ENCODE measurements around the gene RFPL4AL1. TPM values are rescaled to one million over a fixed set of nuclear protein-coding genes. Genes with fewer than 3 reads are reported as not detected.
"Not testable (repeated sequence)": the region's sequence is repeated elsewhere in the genome, so short reads cannot be mapped to it uniquely, and the experiment has no call there.

RFPL4AL1 gene
- total RNA-seq, 3 donors from 2014 or later (not counting 1 experiment from before 2014, with no cell fraction given), result not detected

DNA sequence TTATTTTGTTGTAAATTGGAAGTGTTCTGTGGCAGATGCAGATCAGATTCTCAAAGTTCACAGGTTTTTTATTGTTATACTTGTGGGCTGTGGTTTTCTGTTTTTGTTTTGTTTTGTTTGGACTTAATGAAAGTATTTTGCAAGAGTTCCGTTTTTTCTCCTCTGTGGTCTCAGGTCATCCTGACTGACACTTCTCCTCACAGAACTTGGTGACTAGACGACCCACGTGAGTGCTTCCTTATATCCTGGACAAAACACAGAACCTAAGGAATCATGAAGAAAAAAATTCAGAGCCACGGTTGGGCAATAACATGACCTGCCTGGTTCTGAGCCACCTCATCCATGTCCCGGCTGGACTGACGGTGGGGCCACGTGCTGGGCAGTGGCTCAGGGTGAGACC is 2.5 kb upstream of the RFPL4AL1 start:
- H3K27ac Mint-ChIP-seq, result no peak overlapping the region
- peaks cover 2% of the 10 kb centered on the region in 2 donors for H3K9me3 Mint-ChIP-seq
- intact Hi-C loops (cut with micrococcal nuclease), result no loop called here
- H3K27me3 Mint-ChIP-seq (ENCODE audit: low read depth in 2 of 2), result peaks cover 14 to 23% of the 10 kb centered on the region in 2 donors
- Histone ChIP-seq H3K9me3 (ENCODE audit: control insufficient read depth, insufficient read depth, low read length) (no peaks in the 10 kb centered on the region), H3K4me1 (ENCODE audit: control insufficient read depth, insufficient read depth, low read length) (peaks cover 2% of the 10 kb centered on the region), H3K27ac (ENCODE audit: low read length) (no peak overlapping the region), H3K36me3 (ENCODE audit: control insufficient read depth, insufficient read depth, low read length) (no peaks in the 10 kb centered on the region), H3K27me3 (ENCODE audit: control insufficient read depth, insufficient read depth, low read length) (no peaks in the 10 kb centered on the region), H3K4me3 (ENCODE audit: low read length) (no peak overlapping the region)
- peaks cover 4 to 6% of the 10 kb centered on the region in 2 donors for H3K4me1 Mint-ChIP-seq
- H3K4me3 Mint-ChIP-seq, result no peak overlapping the region
- no peak for DNase-seq
- no peak for ATAC-seq
- whole genome bisulfite sequencing (ENCODE audit: insufficient coverage), result 63% methylated on average over 7 of the region's 7 CpGs
- H3K36me3 Mint-ChIP-seq, result no peaks in the 10 kb centered on the region
- TF ChIP-seq CTCF (IDR thresholded peaks at IDR 0.05), result no peak

DNA sequence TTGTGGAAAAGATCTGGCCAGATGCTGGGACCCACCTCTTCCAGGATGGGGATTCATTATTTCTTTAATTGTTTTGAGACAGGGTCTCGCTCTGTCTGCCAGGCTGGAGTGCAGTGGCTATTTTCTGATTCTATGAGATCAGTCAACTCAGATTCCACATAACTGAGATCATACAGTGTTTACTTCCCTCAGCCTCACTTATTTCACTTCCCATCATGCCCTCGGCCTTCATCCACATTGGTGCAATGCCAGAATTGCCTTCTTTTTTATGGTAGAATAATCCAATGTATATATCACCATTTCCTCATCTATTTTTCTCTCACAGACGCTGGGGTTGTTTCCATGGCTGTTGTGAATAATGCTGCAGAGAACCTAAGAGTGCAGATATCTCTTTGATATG is 714 bp downstream of the RFPL4AL1 start:
- DNase-seq; H3K4me1 Mint-ChIP-seq; H3K9me3 Mint-ChIP-seq; H3K27ac Mint-ChIP-seq; ATAC-seq; H3K9me3 ChIP-seq (ENCODE audit: control insufficient read depth, insufficient read depth, low read length); H3K4me1 ChIP-seq (ENCODE audit: control insufficient read depth, insufficient read depth, low read length); H3K36me3 ChIP-seq (ENCODE audit: control insufficient read depth, insufficient read depth, low read length); H3K27ac ChIP-seq (ENCODE audit: low read length); H3K36me3 Mint-ChIP-seq; H3K4me3 Mint-ChIP-seq; H3K27me3 ChIP-seq (ENCODE audit: control insufficient read depth, insufficient read depth, low read length); H3K4me3 ChIP-seq (ENCODE audit: low read length); intact Hi-C loops (cut with micrococcal nuclease): not testable (repeated sequence)
- H3K27me3 Mint-ChIP-seq (ENCODE audit: low read depth in 2 of 2), result peaks cover 13 to 23% of the 10 kb centered on the region in 2 donors
- 67% methylated on average over 1 of the region's 3 CpGs for WGBS (ENCODE audit: insufficient coverage)

- H3K36me3 Mint-ChIP-seq, result no peaks in the 10 kb centered on the region
- Histone ChIP-seq H3K4me1 (ENCODE audit: control insufficient read depth, insufficient read depth, low read length) (no peaks in the 10 kb centered on the region), H3K36me3 (ENCODE audit: control insufficient read depth, insufficient read depth, low read length) (no peaks in the 10 kb centered on the region), H3K4me3 (ENCODE audit: low read length) (no peak overlapping the region), H3K9me3 (ENCODE audit: control insufficient read depth, insufficient read depth, low read length) (no peaks in the 10 kb centered on the region), H3K27ac (ENCODE audit: low read length) (no peak overlapping the region), H3K27me3 (ENCODE audit: control insufficient read depth, insufficient read depth, low read length) (peaks cover 2% of the 10 kb centered on the region)
- intact Hi-C loops (cut with micrococcal nuclease), result no loop called here
- H3K4me1 Mint-ChIP-seq, result no peaks in the 10 kb centered on the region
- peaks cover 2 to 3% of the 10 kb centered on the region in 2 donors for H3K9me3 Mint-ChIP-seq
- TF ChIP-seq CTCF (IDR thresholded peaks at IDR 0.05), result no peak
- no peak overlapping the region for H3K27ac Mint-ChIP-seq
- no peak overlapping the region for H3K4me3 Mint-ChIP-seq
- ATAC-seq (no peak), DNase-seq (no peak)
- WGBS (ENCODE audit: insufficient coverage), result 35% methylated on average over 7 of the region's 7 CpGs
- H3K27me3 Mint-ChIP-seq (ENCODE audit: low read depth in 2 of 2), result peaks cover 7 to 10% of the 10 kb centered on the region in 2 donors
Measured at GRCh38 chr19:55777528-55777927, 8.6 kb downstream of the RFPL4AL1 start.

DNA sequence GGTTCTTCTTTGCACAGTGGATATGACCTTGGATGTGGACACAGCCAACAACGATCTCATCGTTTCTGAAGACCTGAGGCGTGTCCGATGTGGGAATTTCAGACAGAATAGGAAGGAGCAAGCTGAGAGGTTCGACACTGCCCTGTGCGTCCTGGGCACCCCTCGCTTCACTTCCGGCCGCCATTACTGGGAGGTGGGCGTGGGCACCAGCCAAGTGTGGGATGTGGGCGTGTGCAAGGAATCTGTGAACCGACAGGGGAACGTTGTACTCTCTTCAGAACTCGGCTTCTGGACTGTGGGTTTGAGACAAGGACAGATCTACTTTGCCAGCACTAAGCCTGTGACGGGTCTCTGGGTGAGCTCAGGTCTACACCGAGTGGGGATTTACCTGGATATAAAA is 9.4 kb downstream of the RFPL4AL1 start:
- ATAC-seq (no peak), DNase-seq (no peak)
- H3K4me3 Mint-ChIP-seq, result no peak overlapping the region
- peaks cover 10 to 12% of the 10 kb centered on the region in 2 donors for H3K27me3 Mint-ChIP-seq (ENCODE audit: low read depth in 2 of 2)
- Histone ChIP-seq H3K36me3 (ENCODE audit: control insufficient read depth, insufficient read depth, low read length) (no peaks in the 10 kb centered on the region), H3K27me3 (ENCODE audit: control insufficient read depth, insufficient read depth, low read length) (peaks cover 2% of the 10 kb centered on the region), H3K4me3 (ENCODE audit: low read length) (no peak overlapping the region), H3K4me1 (ENCODE audit: control insufficient read depth, insufficient read depth, low read length) (no peaks in the 10 kb centered on the region), H3K27ac (ENCODE audit: low read length) (no peak overlapping the region), H3K9me3 (ENCODE audit: control insufficient read depth, insufficient read depth, low read length) (no peaks in the 10 kb centered on the region)
- H3K4me1 Mint-ChIP-seq, result no peaks in the 10 kb centered on the region
- peaks cover 2 to 3% of the 10 kb centered on the region in 2 donors for H3K9me3 Mint-ChIP-seq
- intact Hi-C loops (cut with micrococcal nuclease), result no loop called here
- WGBS (ENCODE audit: insufficient coverage), result 87% methylated on average over 16 of the region's 16 CpGs
- no peak for TF ChIP-seq CTCF (IDR thresholded peaks at IDR 0.05)
- H3K36me3 Mint-ChIP-seq, result no peaks in the 10 kb centered on the region
- no peak overlapping the region for H3K27ac Mint-ChIP-seq

Measured in natural killer cell (primary cell).